Activated T-cell treated with anti-CD3 and anti-CD28 coated beads, Interleukin-2, amount 50 U/mL, for 48 hours (primary cell): Measurements from ENCODE around the gene CYP2A13.
"Not testable (repeated sequence)": the region's sequence is repeated elsewhere in the genome, so short reads cannot be mapped to it uniquely, and the experiment has no call there.

Experiments used
- DNase-seq, 2 experiments: peaks; one replicate each; pipeline ENCODE4 v3.0.0-alpha.2; 2020

CYP2A13 gene, protein sequence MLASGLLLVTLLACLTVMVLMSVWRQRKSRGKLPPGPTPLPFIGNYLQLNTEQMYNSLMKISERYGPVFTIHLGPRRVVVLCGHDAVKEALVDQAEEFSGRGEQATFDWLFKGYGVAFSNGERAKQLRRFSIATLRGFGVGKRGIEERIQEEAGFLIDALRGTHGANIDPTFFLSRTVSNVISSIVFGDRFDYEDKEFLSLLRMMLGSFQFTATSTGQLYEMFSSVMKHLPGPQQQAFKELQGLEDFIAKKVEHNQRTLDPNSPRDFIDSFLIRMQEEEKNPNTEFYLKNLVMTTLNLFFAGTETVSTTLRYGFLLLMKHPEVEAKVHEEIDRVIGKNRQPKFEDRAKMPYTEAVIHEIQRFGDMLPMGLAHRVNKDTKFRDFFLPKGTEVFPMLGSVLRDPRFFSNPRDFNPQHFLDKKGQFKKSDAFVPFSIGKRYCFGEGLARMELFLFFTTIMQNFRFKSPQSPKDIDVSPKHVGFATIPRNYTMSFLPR

GRCh38 chr19:41088151-41088550 lies at the start of gene CYP2A13:
Gene CYP2A13 (plus strand): TSS chr19:41088451. CDS start chr19:41088472, 21 bp downstream.
- DNase-seq, result no peak

DNA sequence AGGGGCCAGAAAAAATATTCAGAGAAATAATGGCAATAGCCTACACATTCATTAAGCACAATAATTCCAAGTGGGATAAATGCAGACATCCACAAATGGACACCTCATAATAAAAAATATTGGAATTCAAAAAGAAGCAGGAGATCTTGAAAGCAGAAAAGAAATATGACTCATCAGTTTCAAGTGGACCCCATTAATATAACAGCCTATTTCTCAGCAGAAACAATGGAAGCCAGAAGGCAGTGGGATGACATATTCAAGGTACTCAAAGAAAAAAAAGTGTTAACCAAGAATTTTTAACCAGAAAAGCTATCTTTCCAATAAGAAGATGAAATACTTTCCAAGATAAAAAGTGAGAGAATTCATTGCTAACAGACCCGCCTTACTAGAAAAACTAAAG lies 48.4 kb upstream of the CYP2A13 start:
- no peak for DNase-seq

GRCh38 chr19:41045095-41045494 lies 43.2 kb upstream of the CYP2A13 start:
- not testable (repeated sequence) for DNase-seq

- no peak for DNase-seq
These were observed 37.8 kb upstream of the CYP2A13 start for GRCh38 chr19:41050426-41050825.

DNA sequence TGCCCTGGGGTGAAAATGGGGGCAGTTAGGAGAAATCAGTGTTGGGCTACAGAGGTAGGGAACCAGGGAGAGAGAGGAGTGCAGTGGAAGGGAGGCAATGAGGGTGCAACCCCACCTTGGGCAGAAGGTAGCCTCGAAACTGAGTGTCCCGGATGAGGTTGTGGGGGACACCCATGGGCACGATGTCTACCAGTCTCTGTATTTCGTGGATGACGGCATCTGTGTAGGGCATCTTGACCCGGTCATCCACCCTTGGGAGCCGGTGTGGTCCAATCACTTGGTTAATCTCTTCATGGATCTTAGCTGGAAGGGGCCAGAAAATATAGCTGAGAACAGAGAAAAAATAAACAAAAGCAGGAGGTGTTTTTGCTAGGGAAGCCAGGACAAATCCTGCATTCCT lies 36.1 kb upstream of the CYP2A13 start:
- DNase-seq, result not testable (repeated sequence)

- DNase-seq, result not testable (repeated sequence)
These were observed 34.9 kb upstream of the CYP2A13 start for GRCh38 chr19:41053331-41053730.

- no peak for DNase-seq
These were observed 23.2 kb upstream of the CYP2A13 start for GRCh38 chr19:41064974-41065569.

- DNase-seq, result no peak
These were observed 12.0 kb upstream of the CYP2A13 start for GRCh38 chr19:41076286-41076685.

DNA sequence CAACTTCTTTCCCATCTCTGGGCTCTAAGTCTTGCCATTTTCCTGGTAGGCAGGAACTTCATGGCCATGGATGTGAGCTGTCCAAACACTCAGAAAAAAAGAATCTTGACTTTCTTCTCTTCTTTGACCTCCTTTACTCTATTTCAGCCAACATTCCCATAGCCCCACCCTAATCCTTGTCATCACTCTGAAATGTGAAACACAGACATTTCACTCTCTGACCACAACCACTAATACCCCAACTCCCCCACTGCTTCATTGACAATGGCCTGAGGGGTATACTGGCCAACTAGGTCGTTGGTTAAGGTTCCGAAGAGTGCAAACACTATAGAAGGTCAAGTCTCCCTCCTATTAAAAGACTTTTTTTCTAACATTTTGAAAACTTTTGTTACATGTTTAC lies 4.7 kb upstream of the CYP2A13 start:
- DNase-seq, result no peak

- no peak for DNase-seq
These were observed 2.4 kb upstream of the CYP2A13 start for GRCh38 chr19:41085748-41086415.

- no peak for DNase-seq
These were observed 1.7 kb downstream of the CYP2A13 start for GRCh38 chr19:41089959-41090358.

- DNase-seq, result no peak
These were observed 7.5 kb downstream of the CYP2A13 start for GRCh38 chr19:41095703-41096102.

DNA sequence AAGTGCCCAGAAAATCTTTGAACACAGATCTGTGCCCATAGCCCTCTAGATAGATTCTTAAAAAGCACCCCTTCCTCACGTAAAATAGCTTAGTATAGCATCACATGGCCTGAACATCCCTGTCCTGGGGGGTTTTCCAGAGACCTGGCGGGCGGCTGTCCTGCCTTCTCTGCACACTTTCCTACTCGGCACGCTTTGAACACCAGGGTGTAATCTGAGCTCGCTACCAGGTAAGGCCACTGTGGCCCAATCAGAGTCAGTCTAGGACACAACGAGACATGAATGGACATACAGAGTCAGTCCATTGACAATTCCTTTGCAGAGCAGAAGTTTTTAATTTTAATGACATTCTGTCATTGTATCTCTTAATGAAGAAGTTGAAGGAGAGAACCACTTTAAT lies 8.1 kb downstream of the CYP2A13 start:
- no peak for DNase-seq

DNA sequence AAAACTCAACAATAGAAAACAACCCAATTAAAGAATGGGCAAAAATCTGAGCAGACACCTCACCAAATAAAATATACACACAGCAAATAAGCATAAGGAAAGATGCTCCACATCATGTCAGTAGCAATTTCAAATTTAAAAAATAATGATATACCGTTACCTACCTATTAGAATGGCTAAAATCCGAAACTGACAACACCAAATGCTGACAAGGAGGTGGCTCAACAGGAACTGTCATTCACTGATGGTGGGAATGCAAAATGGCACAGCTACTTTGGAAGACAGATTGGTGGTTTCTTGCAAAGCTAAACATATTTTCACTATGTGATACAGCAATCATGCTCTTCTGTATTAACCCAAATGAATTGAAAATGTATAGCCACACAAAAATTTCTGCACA lies 9.1 kb downstream of the CYP2A13 start:
- DNase-seq, result no peak

DNA sequence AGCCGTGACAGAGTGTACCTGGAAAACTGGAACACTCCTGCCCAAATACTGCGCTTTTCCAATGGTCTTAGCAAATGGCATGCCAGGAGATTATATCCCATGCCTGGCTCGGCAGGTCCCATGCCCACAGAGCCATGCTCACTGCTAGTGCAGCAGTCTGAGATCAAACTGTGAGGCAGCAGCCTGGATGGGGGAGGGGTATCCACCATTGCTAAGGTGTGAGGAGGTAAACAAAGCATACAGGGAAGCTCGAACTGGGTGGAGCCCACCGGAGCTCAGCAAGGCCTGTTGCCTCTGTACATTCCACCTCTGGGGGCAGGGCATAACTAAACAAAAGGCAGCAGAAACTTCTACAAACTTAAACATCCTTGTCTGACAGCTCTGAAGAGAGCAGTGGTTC lies 10.5 kb downstream of the CYP2A13 start:
- no peak for DNase-seq

DNA sequence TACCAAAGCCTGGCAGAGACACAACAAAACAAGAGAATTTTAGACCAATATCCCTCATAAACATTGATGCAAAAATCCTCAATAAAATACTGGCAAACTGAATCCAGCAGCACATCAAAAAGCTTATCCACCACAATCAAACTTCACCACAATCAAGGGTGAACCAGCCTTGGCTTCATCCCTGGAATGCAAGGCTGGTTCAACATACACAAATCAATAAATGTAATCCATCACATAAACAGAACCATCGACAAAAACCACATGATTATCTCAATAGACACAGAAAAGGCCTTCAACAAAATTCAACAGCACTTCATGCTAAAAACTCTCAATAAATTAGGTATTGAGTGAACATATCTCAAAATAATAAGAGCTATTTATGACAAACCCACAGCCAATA lies 14.0 kb downstream of the CYP2A13 start:
- not testable (repeated sequence) for DNase-seq

DNA sequence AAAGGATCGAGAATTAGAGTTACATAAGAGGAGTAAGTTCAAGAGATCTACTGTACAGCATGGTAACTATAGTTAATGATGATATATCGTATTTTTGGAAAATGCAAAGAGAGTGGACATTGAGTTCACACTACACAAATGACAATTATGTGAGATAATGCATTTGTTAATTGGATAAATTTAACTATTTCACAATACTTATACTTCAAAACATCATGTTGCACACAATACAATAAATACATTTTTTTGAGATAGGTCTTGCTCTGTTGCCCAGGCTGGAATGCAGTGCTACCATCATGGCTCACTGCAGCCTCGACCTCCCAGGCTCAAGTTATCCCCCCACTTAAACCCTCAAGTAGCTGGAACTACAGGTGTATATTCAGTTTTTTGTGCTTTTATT lies 17.9 kb downstream of the CYP2A13 start:
- DNase-seq, result no peak

DNA sequence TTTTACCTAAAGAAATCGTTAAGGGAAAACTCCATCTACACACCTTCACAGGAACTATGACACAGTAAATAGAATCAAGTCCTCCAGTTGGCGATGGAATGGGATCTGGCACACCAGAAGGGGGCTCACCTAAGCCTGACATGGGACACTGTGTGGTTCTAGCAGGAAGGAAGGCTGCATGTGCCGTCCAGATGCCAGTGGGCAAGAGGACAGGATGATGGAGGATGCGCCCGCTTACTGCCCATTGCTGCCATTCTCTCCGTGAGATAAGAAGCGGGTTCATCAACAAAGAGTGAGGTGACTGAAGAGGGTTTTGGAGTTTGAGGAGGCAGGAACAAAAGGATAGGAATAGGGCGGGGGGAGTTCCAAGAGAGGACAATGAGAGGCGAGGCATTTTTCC lies 23.0 kb downstream of the CYP2A13 start:
- DNase-seq, result no peak

GRCh38 chr19:41111750-41112295 lies 23.6 kb downstream of the CYP2A13 start:
- DNase-seq, result no peak

DNA sequence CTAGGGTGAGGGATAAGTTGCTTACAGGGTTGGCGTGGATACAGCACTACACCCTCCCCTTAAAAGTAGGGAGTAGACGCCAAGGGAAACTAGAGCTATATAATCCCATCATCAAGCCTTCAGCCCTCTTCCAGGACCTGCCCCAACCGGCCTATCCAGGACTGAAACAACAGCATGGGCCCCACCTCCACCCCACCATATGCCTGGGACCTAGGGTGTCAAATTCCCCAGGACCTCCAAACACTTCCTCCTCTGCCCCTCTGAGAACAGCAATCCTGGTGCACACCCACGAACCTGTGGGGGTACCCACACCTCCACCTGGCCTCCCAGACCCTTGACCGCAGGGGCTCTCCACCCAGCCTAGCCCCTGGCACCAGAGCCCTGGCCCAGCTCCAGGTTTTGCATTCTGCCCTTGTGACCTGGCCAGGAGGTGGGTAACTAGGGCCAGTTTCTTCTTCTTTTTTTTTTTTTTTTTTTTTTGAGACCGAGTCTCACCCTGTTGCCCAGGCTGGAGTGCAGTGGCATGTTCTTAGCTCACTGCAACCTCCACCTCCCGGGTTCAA lies 24.6 kb downstream of the CYP2A13 start:
- no peak for DNase-seq

DNA sequence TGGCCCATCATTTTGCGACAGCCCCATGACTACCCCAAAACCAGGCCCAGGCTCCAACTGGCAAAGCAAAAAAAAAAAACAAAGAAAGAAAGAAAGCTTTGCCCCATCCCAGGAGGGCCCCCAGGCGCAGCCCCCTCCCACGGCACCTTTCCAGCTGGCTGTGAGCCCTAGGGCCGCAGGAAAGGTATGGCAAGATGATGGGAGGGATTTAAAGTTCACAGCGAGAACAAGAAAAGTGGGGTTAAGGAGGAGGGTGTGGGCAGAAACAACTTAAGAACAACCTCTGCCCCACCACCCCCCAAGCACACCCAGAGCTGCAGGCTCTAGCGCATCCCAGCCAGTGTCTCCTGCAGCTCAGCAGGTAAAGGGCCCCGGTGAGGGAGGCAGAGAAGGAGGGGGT lies 25.9 kb downstream of the CYP2A13 start, which contains the start of gene CYP2F1:
Gene CYP2F1, plus strand, starts transcription at position 301 of the 400 bp plus-strand sequence. CDS start 1,757 bp downstream, outside the sequence.
- no peak for DNase-seq

GRCh38 chr19:41116261-41116660 lies 28.0 kb downstream of the CYP2A13 start:
- DNase-seq, result no peak
